Prostate gland (tissue), 2 donors: Measurements from ENCODE around the gene TLR9. TPM values are rescaled to one million over a fixed set of nuclear protein-coding genes. Genes with fewer than 3 reads are reported as not detected.

Experiments
- DNase-seq: peaks from one replicate; pipeline ENCODE4 v3.0.0-alpha.2; 2019; ENCODE audit warnings: low spot score
- H3K27ac ChIP-seq, 2 donors: fragments of 200-600 bp; sonication (generic); 2 replicates each; pipeline ENCODE4 v1.5.1; 2017 to 2019
- H3K27me3 ChIP-seq: fragments of 200-600 bp; sonication (generic); replicated peaks from 2 replicates; pipeline ENCODE4 v1.5.1; 2019; ENCODE audit not compliant: insufficient read depth
- H3K36me3 ChIP-seq, 2 donors: fragments of 200-600 bp; sonication (generic); 1 replicate in 1 of 2; 2 replicates in 1 of 2; pipeline versions ENCODE4 v1.5.1 to v1.8.1; 2017 to 2019
- H3K4me1 ChIP-seq: fragments of 200-600 bp; sonication (generic); replicated peaks from 2 replicates; pipeline ENCODE4 v1.5.1; 2019
- H3K4me3 ChIP-seq, 2 donors: fragments of 200-600 bp; sonication (generic); 2 replicates each; pipeline ENCODE4 v1.5.1; 2017 to 2019
- H3K9me3 ChIP-seq: fragments of 200-600 bp; sonication (generic); 2 replicates; pipeline ENCODE4 v1.5.1; 2017
- POLR2A ChIP-seq: fragments of 450-650 bp; IDR thresholded peaks from one replicate; pipeline ENCODE4 v1.6.1; 2016; ENCODE audit warnings: antibody characterized with exemption, mild to moderate bottlenecking
- POLR2AphosphoS5 ChIP-seq: sonication (generic); formaldehyde crosslinking; IDR thresholded peaks from one replicate; pipeline ENCODE4 v1.6.1; 2017; ENCODE audit warnings: antibody characterized with exemption
- WGBS: methylation state at CpG from one replicate; pipeline ENCODE4 v1.1.5; 2018; 5-methylcytosine and 5-hydroxymethylcytosine counted together
- intact Hi-C: fragments of 100-400 bp; cut with DNase I; formaldehyde crosslinking; loops from one replicate; pipeline ENCODE4 v1.14.2; 2022
- total RNA-seq, 2 donors: library from RNA; depleted of rRNA; stranded (reverse); fragments of >200 nt; gene quantifications; one replicate each; pipeline ENCODE4 v1.1.0, GENCODE V29; 2016
- TF ChIP-seq, protein P1 (sequence below), 4 experiments: fragments of 200-600 bp in 2 of 4; fragments of 450-650 bp in 2 of 4; sonication (generic) in 2 of 4; IDR thresholded peaks; 1 replicate in 3 of 4; 2 replicates in 1 of 4; pipeline ENCODE4 v1.5.1; 2016 to 2019; ENCODE audit warnings: antibody characterized with exemption in 4 of 4, mild to moderate bottlenecking in 2 of 4, moderate library complexity in 2 of 4

The TLR9 gene
- total RNA-seq, 2 donors from 2014 or later = 0.17 TPM; not detected in 1

DNA sequence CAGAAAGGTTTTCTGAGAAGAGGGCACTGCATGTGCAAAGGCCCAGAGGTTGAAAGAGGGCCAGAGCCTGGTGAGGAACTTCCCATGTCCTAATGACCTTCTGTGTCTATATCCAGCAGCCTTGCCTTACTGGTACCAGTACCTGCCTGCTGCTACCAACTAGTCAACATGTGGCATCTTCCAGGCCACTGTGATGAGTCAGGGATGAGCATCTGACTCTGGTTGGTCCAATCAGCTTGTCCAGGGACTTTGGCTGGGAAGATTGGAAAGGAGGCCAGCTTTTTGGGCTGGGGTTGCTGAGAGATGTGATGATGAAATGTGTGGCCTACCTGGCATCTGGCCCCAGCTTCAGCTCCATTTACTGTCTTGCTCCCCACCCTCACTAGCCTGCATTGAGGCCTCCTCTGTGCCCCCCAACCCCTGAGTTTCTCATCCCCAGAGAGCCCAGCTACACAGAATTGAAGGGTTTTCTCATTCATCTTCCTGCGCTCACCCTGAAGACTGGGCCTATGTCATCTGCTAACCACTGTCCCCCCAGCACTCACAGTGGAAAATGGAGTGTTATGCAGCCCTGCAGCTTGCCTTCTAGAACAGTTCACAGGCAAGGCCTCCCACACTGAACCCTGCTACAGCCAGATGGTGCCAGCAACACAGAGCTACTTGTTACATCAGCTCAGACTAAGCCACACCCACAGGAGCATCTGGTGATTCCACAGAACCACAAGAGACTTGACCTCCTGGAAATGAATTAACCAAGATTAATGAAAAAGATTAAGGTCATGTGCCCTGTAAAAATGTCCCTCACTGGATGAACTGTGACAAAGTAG, 14.8 kb upstream of the TLR9 start:
- TF ChIP-seq, protein P1, sequence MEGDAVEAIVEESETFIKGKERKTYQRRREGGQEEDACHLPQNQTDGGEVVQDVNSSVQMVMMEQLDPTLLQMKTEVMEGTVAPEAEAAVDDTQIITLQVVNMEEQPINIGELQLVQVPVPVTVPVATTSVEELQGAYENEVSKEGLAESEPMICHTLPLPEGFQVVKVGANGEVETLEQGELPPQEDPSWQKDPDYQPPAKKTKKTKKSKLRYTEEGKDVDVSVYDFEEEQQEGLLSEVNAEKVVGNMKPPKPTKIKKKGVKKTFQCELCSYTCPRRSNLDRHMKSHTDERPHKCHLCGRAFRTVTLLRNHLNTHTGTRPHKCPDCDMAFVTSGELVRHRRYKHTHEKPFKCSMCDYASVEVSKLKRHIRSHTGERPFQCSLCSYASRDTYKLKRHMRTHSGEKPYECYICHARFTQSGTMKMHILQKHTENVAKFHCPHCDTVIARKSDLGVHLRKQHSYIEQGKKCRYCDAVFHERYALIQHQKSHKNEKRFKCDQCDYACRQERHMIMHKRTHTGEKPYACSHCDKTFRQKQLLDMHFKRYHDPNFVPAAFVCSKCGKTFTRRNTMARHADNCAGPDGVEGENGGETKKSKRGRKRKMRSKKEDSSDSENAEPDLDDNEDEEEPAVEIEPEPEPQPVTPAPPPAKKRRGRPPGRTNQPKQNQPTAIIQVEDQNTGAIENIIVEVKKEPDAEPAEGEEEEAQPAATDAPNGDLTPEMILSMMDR (IDR thresholded peaks at IDR 0.05) = no peak
- TF ChIP-seq POLR2AphosphoS5 = no peak
- TF ChIP-seq POLR2A = no peak
- Histone ChIP-seq H3K9me3 (no peaks in the 10 kb centered on the region), H3K27ac (peak overlapping the region in 1 of 2 donors; percentile 83), H3K4me1 (peaks cover 18% of the 10 kb centered on the region), H3K36me3 (no peaks in the 10 kb centered on the region), H3K27me3 (no peaks in the 10 kb centered on the region), H3K4me3 (no peak overlapping the region)
- WGBS = 100% methylated on average over 1 of the region's 1 CpG
- intact Hi-C loops = no loop called here
- no peak for DNase-seq

DNA sequence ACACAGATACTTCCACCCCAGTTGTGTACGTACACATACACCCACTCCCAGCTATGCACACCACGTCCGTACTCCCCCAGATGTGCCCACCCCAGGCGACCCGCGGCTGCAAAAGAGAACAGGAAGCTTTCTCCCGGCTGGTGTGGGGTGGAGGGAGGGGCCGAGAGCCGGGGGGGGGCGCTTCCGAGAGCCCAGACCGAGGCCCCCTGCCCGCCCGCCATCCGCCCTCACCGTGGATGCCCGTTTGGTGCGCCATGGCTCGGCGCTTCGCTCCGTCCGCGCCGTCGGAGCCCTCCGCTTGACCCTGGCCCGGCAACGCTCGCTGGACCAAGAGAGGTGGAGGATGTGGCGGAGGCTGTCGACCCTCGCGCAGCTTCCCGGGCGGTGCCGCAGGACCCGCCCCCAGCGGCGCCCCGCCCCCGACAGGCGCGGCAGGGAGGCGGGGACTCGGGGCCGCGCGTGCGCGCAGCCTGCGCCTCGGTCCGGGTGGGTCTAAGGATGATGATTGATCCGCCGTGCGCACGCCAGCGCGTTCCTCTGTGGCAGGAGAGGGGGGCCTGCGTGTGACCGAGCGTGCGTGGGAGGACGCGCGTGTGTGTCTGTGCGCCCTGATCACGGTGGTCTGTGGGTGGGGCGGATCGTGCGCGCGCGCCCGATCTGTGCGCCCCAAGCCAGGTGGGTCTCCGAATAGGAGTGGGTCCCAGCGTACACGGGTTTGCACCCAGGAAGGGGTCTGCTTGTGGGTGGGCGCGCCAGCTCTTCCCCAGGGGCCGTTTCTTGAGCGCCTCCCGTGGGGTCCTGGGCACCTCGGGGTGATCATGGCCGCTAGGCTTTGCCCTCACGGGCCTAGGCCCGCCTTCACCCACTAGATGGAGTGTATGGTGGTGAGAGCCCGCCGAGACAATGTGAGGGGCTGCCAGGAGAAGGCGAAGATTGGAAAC, 13.6 kb upstream of the TLR9 start, which contains the start of gene TWF2:
TWF2 (minus strand) TSS at position 398 of the 941 bp plus-strand sequence; CDS start at position 256, 142 bp downstream.
- TF ChIP-seq POLR2A = peak; percentile 88
- TF ChIP-seq POLR2AphosphoS5 = peak; percentile 63
- TF ChIP-seq, protein P1 (IDR thresholded peaks at IDR 0.05) = peak in 2 of 4 experiments; percentile 57 to 63
- peaks cover 18% of the 10 kb centered on the region for H3K4me1 ChIP-seq
- intact Hi-C loops = loop anchor here (5.0 kb wide), 1 partner anchor 48 kb away; the partner anchor contains the start of gene GLYCTK
- H3K27me3 ChIP-seq = no peaks in the 10 kb centered on the region
- H3K27ac ChIP-seq = peak within 1 kb of the TSS; percentile 83 to 90
- peak within 1 kb of the TSS; percentile 82 to 94 for H3K4me3 ChIP-seq
- H3K9me3 ChIP-seq = no peaks in the 10 kb centered on the region
- DNase-seq = peak; percentile 66
- no peaks in the 10 kb centered on the region for H3K36me3 ChIP-seq
- WGBS = 0% methylated on average over 77 of the region's 92 CpGs

DNA sequence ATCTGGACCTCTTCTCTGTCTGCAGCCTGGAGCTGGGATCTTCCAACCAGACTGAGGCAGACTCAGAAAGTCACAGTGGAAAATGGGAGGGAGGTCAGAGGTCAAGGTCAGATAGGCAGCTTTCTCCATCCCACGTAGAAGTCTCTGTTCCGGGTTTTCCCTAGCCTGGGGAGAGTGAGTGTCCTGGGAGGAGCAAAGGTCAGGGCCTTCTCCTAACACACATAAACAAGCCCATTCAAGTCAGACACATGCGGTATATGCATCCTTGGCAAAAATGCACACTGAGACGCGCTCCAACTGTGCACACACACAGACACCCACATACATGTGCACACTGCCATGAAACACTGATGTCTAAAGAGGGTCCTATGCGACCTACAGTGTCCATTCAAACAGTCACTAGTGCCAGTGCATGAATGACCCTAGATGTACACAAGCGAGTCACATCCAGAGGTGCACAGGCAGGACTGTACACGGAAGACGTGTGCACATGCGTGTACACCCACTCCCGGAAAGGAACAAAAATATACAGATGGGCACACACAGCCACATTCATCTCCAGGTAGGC, 12.8 kb upstream of the TLR9 start:
- no peaks in the 10 kb centered on the region for H3K36me3 ChIP-seq
- peaks cover 18% of the 10 kb centered on the region for H3K4me1 ChIP-seq
- H3K9me3 ChIP-seq = no peaks in the 10 kb centered on the region
- no peak for DNase-seq
- 6% methylated on average over 11 of the region's 11 CpGs for WGBS
- TF ChIP-seq POLR2A (no peak), POLR2AphosphoS5 (no peak)
- TF ChIP-seq, protein P1 (IDR thresholded peaks at IDR 0.05) = no peak
- intact Hi-C loops = loop anchor here (5.0 kb wide), 1 partner anchor 49 kb away; the partner anchor contains the start of gene GLYCTK
- H3K4me3 ChIP-seq = peak overlapping the region; percentile 82 to 94
- H3K27me3 ChIP-seq = no peaks in the 10 kb centered on the region
- H3K27ac ChIP-seq = peak overlapping the region; percentile 83 to 90

DNA sequence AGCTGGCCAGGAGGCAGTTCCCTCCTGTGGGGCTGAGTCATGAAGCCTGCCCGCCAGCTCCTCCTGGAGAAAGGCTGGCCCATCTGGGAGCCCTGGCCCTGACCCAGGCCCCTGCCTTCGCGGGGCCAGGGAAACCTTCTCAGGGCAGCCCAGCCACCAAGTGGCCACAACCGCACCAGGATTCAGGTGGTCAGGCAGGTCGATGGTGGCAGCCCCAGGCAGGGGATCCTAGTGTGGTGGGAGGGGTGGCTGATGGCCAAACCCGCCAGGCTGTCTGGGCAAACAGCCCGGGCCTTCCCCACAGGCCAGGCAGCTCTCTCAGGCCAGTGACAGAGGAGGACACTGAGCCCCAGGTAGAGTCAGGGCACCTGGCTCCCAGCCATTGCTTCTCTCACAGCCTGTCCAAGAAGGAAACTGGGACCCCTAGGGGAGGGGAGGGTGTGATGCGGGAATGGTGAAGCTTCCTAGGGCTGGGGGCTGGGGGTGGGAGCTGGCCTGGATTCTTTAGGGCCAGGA, 12.3 kb upstream of the TLR9 start:
- Histone ChIP-seq H3K4me3 (peak overlapping the region; percentile 82 to 94), H3K27ac (peak overlapping the region; percentile 83 to 90), H3K9me3 (no peaks in the 10 kb centered on the region), H3K4me1 (peaks cover 18% of the 10 kb centered on the region), H3K36me3 (no peaks in the 10 kb centered on the region), H3K27me3 (no peaks in the 10 kb centered on the region)
- 22% methylated on average over 4 of the region's 8 CpGs for WGBS
- intact Hi-C loops = loop anchor here (5.0 kb wide), 1 partner anchor 50 kb away; the partner anchor contains the start of gene GLYCTK
- TF ChIP-seq POLR2A = no peak
- TF ChIP-seq, protein P1 (IDR thresholded peaks at IDR 0.05) = peak in 2 of 4 experiments; percentile 7 to 21
- TF ChIP-seq POLR2AphosphoS5 = peak; percentile 59
- peak; percentile 74 for DNase-seq
